ENCODE measurements around the gene RBM26. TPM values are rescaled to one million over a fixed set of nuclear protein-coding genes. Genes with fewer than 3 reads are reported as not detected.

Gene RBM26
- total RNA-seq, 2 experiments from 2014 or later: 50.6 to 52.0 TPM

DNA sequence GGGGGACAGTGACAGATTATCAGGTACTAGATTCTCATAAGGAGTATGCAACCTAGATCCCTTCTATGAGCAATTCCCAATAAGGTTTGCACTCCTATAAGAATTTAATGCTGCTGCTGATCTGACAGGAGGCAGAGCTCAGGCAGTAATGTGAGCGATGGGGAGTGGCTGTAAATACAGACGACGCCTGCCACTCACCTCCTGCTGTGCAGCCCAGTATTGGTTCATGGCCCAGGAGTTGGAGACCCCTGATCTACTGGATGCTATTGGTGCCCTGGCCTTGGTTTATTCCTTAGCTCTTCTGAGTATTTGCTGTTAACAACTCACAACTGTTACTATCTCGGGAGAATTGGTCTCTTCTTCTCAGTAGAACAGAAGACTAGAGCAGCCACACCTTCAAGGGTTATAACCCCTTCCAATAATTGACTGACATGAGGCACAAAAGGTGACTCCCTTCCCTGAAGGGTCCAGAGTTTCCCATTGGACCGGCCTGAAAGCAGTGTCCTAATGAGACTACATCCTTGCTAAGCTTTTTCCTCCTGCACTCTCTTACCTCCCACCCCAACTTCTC is 35.0 kb upstream of the RBM26 start:
- ATAC-seq (no peak), DNase-seq (no peak)
- peaks cover 7% of the 10 kb centered on the region for H3K4me1 Mint-ChIP-seq (ENCODE audit: low read depth)
- no peaks in the 10 kb centered on the region for H3K36me3 Mint-ChIP-seq (ENCODE audit: low read depth)
- POLR2A ChIA-PET: no interaction called here
- CTCF ChIA-PET: interaction anchor here (2.1 kb wide), 1 partner anchor 17 kb away, joined by 6 read pairs; no protein-coding TSS in a partner anchor
- H3K27ac Mint-ChIP-seq: no peak overlapping the region
- no peaks in the 10 kb centered on the region for H3K9me3 Mint-ChIP-seq (ENCODE audit: insufficient read depth)
- no peaks in the 10 kb centered on the region for H3K27me3 Mint-ChIP-seq (ENCODE audit: low read depth)
- H3K4me3 Mint-ChIP-seq: no peak overlapping the region

DNA sequence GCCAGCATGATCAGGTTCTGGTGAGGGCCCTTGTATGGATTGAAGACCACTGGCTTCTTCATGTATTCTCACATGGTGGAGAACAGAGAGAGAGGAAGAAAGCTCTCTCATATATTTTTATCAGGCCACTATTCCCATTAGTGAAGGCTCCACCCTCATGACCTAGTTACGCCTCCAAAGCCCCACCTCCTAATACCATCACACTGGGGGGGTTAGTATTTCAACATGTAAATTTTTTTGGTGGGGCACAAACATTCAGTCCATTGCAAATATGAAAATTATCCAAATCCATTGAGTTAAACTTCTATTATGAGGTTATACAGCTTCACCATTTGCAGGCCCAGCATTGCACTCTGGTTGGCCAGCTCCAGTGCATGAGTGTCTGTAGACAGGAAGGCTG is 33.2 kb upstream of the RBM26 start:
- DNase-seq: no peak
- CTCF ChIA-PET: no interaction called here

DNA sequence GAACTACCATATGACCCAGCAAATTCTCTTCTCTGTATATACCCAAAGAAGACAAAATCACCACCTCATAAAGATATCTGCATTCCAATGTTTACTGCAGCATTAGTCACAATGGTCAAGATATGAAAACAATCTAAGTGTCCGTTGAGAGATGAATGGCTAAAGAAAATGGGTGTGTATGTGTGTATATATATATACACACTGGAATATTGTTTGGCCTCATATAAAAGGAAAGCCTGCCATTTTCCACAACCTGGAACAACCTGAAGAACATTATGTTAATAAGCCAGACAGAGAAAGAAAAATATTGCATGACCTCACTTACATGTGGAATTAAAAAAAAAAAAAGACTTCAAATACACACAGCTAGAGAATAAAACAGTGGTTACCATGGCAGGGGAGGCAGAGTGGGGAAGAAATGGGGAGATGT is 29.5 kb upstream of the RBM26 start:
- no peak for ATAC-seq
- no peaks in the 10 kb centered on the region for H3K4me1 Mint-ChIP-seq (ENCODE audit: low read depth)

More for the DNA sequence above, 33.2 kb upstream of the RBM26 start:
- H3K36me3 Mint-ChIP-seq (ENCODE audit: low read depth): no peaks in the 10 kb centered on the region
- H3K27me3 Mint-ChIP-seq (ENCODE audit: low read depth): no peaks in the 10 kb centered on the region
- POLR2A ChIA-PET: no interaction called here
- no peaks in the 10 kb centered on the region for H3K9me3 Mint-ChIP-seq (ENCODE audit: insufficient read depth)
- no peak overlapping the region for H3K27ac Mint-ChIP-seq
- ATAC-seq: no peak
- H3K4me3 Mint-ChIP-seq: no peak overlapping the region
- no peaks in the 10 kb centered on the region for H3K4me1 Mint-ChIP-seq (ENCODE audit: low read depth)

DNA sequence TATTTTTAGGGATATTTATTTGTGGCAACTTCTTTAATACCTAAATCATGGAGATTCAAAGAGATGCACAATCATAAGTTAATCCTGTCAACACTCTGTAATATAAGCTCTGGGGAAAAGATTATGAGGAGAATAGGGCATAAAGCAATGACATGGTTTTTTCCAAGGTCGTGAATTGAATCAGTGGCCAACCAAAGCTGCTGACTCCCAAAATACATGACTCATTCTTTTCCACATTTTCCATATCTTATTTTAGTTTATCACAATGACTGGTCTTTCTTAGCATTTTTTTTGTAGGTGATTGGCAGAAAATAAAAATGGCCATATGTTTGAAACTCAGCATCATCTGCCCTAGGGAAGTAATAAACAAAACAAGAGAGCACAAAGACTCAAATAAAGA is 28.5 kb upstream of the RBM26 start:
- Mint-ChIP-seq H3K36me3 (ENCODE audit: low read depth) (peaks cover 3% of the 10 kb centered on the region), H3K27me3 (ENCODE audit: low read depth) (no peaks in the 10 kb centered on the region), H3K27ac (no peak overlapping the region), H3K4me3 (no peak overlapping the region), H3K4me1 (ENCODE audit: low read depth) (no peaks in the 10 kb centered on the region), H3K9me3 (ENCODE audit: insufficient read depth) (no peaks in the 10 kb centered on the region)
- DNase-seq: no peak
- ChIA-PET POLR2A (no interaction called here), CTCF (interaction anchor here (2.6 kb wide), 1 partner anchor 11 kb away, joined by 15 read pairs; no protein-coding TSS in a partner anchor)
- ATAC-seq: no peak

More for the DNA sequence above, 29.5 kb upstream of the RBM26 start:
- POLR2A ChIA-PET: no interaction called here
- H3K27ac Mint-ChIP-seq: no peak overlapping the region
- H3K27me3 Mint-ChIP-seq (ENCODE audit: low read depth): no peaks in the 10 kb centered on the region
- no peak for DNase-seq
- no peaks in the 10 kb centered on the region for H3K9me3 Mint-ChIP-seq (ENCODE audit: insufficient read depth)
- no peak overlapping the region for H3K4me3 Mint-ChIP-seq
- CTCF ChIA-PET: interaction anchor here (1.3 kb wide), 1 partner anchor 12 kb away, joined by 6 read pairs; no protein-coding TSS in a partner anchor
- peaks cover 2% of the 10 kb centered on the region for H3K36me3 Mint-ChIP-seq (ENCODE audit: low read depth)

DNA sequence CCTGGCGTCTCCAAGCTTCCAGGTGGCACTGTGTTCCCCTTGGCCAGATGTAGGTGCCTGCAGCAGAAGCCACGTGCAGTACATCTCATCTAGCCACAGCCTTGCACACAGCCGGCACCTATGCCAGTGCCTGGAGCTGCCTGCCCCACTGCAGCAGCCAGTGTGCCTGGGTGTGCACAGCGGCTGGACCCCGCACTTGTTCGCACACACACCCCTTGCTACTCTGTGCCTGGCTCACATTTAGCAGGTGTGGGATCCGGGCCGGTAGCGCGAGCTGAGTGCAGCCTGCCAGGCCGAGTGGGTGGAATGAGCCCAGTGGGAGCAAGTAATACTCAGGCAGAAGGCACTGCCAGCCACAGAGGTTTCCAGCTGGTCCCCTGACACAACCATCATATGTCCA is 26.9 kb upstream of the RBM26 start:
- DNase-seq (no peak), ATAC-seq (no peak)
- Mint-ChIP-seq H3K9me3 (ENCODE audit: insufficient read depth) (no peaks in the 10 kb centered on the region), H3K27ac (no peak overlapping the region), H3K36me3 (ENCODE audit: low read depth) (peaks cover 5% of the 10 kb centered on the region), H3K27me3 (ENCODE audit: low read depth) (peaks cover 4% of the 10 kb centered on the region), H3K4me1 (ENCODE audit: low read depth) (peaks cover 4% of the 10 kb centered on the region), H3K4me3 (no peak overlapping the region)
- ChIA-PET CTCF (interaction anchor here (1.3 to 2.6 kb wide), 4 partner anchors 9 to 109 kb away, joined by 5 to 15 read pairs (median 5); no protein-coding TSS in a partner anchor), POLR2A (interaction anchor here (0.7 to 1.5 kb wide), 2 partner anchors 10 to 114 kb away, joined by 3 read pairs; no protein-coding TSS in a partner anchor)

DNA sequence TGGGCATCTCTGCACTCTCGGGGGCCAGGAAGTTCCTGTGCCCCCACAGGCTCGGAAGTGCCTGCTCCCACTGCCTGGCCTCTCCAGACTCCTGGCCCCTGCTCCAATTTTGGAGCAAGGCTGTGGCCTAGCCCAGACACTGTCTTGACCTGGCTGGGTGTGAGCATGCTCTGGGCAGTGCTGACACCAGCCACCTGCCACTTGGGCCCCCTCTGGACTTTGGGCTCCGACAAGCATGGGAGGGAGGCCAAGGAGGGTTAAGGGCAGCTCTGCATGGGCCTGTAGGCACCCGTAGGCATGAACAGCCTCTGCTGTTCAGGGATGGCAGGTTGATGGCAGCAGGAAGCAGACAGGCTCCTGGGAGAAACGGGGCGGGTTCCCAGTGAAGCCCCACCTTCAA is 26.0 kb upstream of the RBM26 start:
- no peak for DNase-seq
- Mint-ChIP-seq H3K4me3 (no peak overlapping the region), H3K27ac (no peak overlapping the region), H3K27me3 (ENCODE audit: low read depth) (peaks cover 4% of the 10 kb centered on the region), H3K9me3 (ENCODE audit: insufficient read depth) (no peaks in the 10 kb centered on the region), H3K36me3 (ENCODE audit: low read depth) (peaks cover 5% of the 10 kb centered on the region), H3K4me1 (ENCODE audit: low read depth) (peaks cover 4% of the 10 kb centered on the region)
- ATAC-seq: no peak
- ChIA-PET CTCF (interaction anchor here (0.8 kb wide), 1 partner anchor 8 kb away, joined by 3 read pairs; no protein-coding TSS in a partner anchor), POLR2A (no interaction called here)

DNA sequence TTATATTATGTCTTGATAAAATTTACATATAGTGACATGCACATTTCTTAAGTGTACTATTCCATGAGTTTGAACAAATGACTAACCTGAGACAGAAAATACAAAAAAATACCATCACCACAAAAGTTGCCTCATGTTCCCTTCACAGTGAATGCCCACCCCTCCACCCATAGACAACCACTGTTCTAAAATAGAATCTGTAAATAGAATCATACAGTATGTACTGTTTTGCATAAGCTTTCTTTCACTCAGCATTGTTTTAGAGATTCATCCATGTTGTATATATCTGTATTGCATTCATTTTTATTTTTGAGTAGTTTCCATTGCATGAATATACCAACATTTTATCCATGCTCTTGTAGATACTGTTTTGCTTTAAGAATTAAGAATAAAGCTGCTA is 23.3 kb upstream of the RBM26 start:
- no peak for DNase-seq
- Mint-ChIP-seq H3K4me3 (no peak overlapping the region), H3K9me3 (ENCODE audit: insufficient read depth) (no peaks in the 10 kb centered on the region), H3K4me1 (ENCODE audit: low read depth) (peaks cover 11% of the 10 kb centered on the region), H3K27me3 (ENCODE audit: low read depth) (peaks cover 4% of the 10 kb centered on the region), H3K36me3 (ENCODE audit: low read depth) (peaks cover 5% of the 10 kb centered on the region), H3K27ac (no peak overlapping the region)
- POLR2A ChIA-PET: no interaction called here
- CTCF ChIA-PET: no interaction called here
- ATAC-seq: no peak

DNA sequence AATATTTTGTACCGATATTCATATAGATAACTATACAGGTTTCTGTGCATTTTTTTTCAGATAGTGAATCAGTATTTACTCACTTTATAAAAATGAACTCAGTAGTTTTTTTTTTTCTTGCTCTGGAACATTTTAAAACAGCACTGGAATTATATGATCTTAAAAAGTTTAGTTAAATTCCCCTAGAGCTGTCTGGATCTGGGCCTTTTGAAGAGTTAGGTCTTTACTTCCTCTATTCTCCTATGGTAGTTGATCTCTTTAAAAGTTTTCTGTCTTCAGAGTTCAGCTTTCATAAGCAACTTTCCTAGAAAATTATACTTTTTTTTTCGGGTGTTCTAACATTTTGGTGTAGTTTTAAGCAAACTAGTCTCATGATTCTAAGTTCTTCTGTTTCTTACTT is 21.8 kb upstream of the RBM26 start:
- Mint-ChIP-seq H3K4me3 (no peak overlapping the region), H3K9me3 (ENCODE audit: insufficient read depth) (no peaks in the 10 kb centered on the region), H3K4me1 (ENCODE audit: low read depth) (peaks cover 11% of the 10 kb centered on the region), H3K36me3 (ENCODE audit: low read depth) (peaks cover 5% of the 10 kb centered on the region), H3K27ac (no peak overlapping the region), H3K27me3 (ENCODE audit: low read depth) (peaks cover 4% of the 10 kb centered on the region)
- CTCF ChIA-PET: interaction anchor here (1.4 to 2.8 kb wide), 4 partner anchors 18 to 115 kb away, joined by 3 to 20 read pairs (median 5); partner anchors contain the start of gene NDFIP2
- DNase-seq: no peak
- POLR2A ChIA-PET: no interaction called here
- no peak for ATAC-seq

DNA sequence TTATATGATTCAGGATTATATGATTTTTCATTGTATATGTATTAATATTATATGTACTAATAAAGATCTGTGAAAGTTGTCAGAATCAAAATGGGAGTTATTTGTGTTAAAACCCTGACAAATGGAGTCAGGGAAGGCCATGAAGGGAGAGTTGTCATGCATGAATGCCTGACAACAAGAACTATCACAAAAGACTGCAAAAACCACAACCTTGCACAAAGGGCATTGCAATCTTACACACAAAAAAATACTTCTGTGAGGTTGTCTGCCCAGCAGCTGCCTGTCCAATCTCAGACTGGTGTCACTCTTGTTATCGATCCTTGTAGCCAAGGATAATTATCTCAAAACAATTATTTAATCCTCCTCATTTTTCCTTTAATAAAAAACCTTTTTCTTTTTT is 21.2 kb upstream of the RBM26 start:
- ChIA-PET POLR2A (no interaction called here), CTCF (interaction anchor here (1.7 to 2.8 kb wide), 2 partner anchors 19 to 113 kb away, joined by 6 to 20 read pairs; no protein-coding TSS in a partner anchor)
- no peak for ATAC-seq
- DNase-seq: no peak
- Mint-ChIP-seq H3K27ac (no peak overlapping the region), H3K4me1 (ENCODE audit: low read depth) (peaks cover 11% of the 10 kb centered on the region), H3K9me3 (ENCODE audit: insufficient read depth) (no peaks in the 10 kb centered on the region), H3K27me3 (ENCODE audit: low read depth) (peaks cover 4% of the 10 kb centered on the region), H3K36me3 (ENCODE audit: low read depth) (peaks cover 5% of the 10 kb centered on the region), H3K4me3 (no peak overlapping the region)

DNA sequence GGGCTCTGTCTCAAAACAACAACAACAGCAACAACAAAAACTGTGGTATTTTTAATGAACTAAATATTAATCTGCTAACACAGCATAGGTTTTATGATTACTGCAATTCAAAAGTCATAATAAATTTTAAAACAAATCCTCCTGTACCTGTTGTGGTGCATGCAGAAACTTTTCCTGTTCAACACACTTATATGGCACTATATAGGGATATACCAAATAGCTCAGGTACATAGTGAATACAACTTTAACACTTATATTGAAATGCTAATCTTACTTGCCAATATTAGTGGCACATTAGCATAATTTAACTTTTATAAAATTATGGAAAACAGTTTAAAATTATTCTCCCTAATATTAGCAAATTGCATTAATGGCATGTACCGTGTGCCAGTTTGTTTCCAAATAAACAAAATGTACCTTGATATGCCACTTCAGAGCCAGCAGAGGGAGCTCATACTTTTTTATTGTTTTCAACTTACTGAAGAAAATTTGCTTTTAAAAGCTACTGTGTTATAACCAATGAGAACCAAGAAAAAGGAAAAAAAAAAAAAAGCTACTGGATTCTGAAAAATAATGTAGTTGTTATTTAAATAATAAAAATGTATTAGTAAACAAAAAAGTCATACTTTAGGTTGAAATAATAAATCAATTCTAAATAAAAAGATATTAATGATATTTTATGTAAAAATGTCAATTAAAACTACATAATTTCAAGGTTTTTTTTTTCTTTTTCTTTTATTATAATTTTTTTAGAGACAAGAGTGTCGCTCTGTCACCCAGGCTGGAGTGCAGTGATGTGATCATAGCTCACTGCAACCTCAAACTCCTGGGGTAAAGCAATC is 18.0 kb upstream of the RBM26 start:
- Mint-ChIP-seq H3K36me3 (ENCODE audit: low read depth) (no peaks in the 10 kb centered on the region), H3K4me3 (no peak overlapping the region), H3K27me3 (ENCODE audit: low read depth) (peaks cover 1% of the 10 kb centered on the region), H3K4me1 (ENCODE audit: low read depth) (peaks cover 11% of the 10 kb centered on the region), H3K27ac (no peak overlapping the region), H3K9me3 (ENCODE audit: insufficient read depth) (no peaks in the 10 kb centered on the region)
- no peak for ATAC-seq
- DNase-seq: no peak
- ChIA-PET CTCF (interaction anchor here (0.6 to 4.5 kb wide), 48 partner anchors 8 to 764 kb away, joined by 3 to 198 read pairs (median 6); partner anchors contain the start of genes NDFIP2 and RBM26), POLR2A (interaction anchor here (0.6 to 1.3 kb wide), 6 partner anchors 27 to 120 kb away, joined by 3 to 5 read pairs (median 3); no protein-coding TSS in a partner anchor)

DNA sequence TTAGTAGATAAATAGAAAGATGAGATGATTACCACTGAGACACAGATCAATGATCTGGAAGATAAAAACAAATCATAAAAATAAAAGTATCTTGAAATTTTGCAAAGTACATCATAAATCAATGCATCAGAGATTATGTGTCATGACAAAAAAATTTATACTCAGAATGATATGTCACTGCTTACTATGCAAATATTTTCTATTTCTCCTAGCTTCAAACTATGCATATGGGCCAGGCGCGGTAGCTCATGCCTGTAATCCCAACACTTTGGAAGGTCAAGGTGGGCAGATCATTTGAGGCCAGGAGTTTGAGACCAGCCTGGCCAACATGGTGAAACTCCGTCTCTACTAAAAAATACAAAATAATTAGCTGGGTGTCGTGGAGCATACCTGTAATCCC is 17.3 kb upstream of the RBM26 start:
- ATAC-seq: no peak
- H3K27me3 Mint-ChIP-seq (ENCODE audit: low read depth): no peaks in the 10 kb centered on the region
- H3K36me3 Mint-ChIP-seq (ENCODE audit: low read depth): no peaks in the 10 kb centered on the region
- ChIA-PET CTCF (interaction anchor here (1.0 to 4.5 kb wide), 30 partner anchors 9 to 256 kb away, joined by 3 to 198 read pairs (median 10); partner anchors contain the start of genes NDFIP2 and RBM26), POLR2A (interaction anchor here (1.3 kb wide), 1 partner anchor 117 kb away, joined by 3 read pairs; no protein-coding TSS in a partner anchor)
- no peak overlapping the region for H3K4me3 Mint-ChIP-seq
- H3K27ac Mint-ChIP-seq: no peak overlapping the region
- H3K4me1 Mint-ChIP-seq (ENCODE audit: low read depth): peaks cover 7% of the 10 kb centered on the region
- no peaks in the 10 kb centered on the region for H3K9me3 Mint-ChIP-seq (ENCODE audit: insufficient read depth)
- DNase-seq: no peak

DNA sequence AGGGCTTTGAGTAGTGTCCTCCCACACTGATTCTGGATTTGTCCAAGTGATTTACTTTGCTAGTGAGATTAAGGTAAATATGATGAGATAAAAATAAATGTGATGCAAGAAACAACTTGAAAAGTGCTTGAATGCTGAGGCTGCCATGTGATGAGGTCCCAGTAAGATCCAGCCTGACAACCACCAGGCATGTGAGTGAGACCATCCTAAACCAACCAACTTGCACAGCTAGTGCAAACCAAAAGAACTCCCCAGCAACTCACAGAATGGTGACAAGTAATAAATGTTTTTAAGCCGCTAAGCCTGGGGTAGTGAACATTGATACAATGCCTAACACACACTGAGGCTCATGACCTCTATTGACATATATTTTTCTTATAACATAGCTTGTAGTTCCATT is 13.3 kb upstream of the RBM26 start:
- no peak overlapping the region for H3K4me3 Mint-ChIP-seq
- no peaks in the 10 kb centered on the region for H3K9me3 Mint-ChIP-seq (ENCODE audit: insufficient read depth)
- H3K4me1 Mint-ChIP-seq (ENCODE audit: low read depth): peaks cover 8% of the 10 kb centered on the region
- no peaks in the 10 kb centered on the region for H3K27me3 Mint-ChIP-seq (ENCODE audit: low read depth)
- DNase-seq: no peak
- H3K36me3 Mint-ChIP-seq (ENCODE audit: low read depth): peaks cover 1% of the 10 kb centered on the region
- ChIA-PET POLR2A (no interaction called here), CTCF (interaction anchor here (1.3 to 6.3 kb wide), 5 partner anchors 13 to 123 kb away, joined by 4 to 32 read pairs (median 5); partner anchors contain the start of gene RBM26)
- no peak for ATAC-seq
- no peak overlapping the region for H3K27ac Mint-ChIP-seq
